RKO (cell line): ENCODE results near the gene RALGPS2.

ENCODE experiments used
- DNase-seq: peaks from one replicate; pipeline ENCODE4 v3.0.0-alpha.2; 2016; ENCODE audit warnings: low spot score

The RALGPS2 gene

GRCh38 chr1:178921499-178921898 is 196.5 kb downstream of the RALGPS2 start:
- no peak for DNase-seq

DNA sequence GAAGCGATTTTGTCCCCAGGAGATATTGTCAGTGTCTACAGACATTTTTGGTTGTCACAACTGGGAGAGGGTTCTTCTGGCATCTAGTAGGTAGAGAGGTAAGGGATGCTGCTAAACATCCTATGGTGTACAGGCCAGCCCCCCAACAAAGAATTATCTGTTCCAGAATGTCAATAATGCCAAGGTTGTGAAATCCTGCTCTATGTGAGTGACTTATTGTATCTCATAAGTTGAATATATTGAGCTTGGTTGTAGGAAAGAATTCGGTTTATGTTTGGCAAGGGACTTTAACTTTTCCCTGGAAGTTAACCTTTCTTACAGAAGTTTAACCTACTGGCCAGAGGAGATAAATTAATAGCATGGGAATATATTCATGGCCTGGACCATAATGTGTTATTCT is 198.5 kb downstream of the RALGPS2 start:
- DNase-seq = no peak

GRCh38 chr1:178926046-178926445 is 201.0 kb downstream of the RALGPS2 start:
- DNase-seq = no peak

DNA sequence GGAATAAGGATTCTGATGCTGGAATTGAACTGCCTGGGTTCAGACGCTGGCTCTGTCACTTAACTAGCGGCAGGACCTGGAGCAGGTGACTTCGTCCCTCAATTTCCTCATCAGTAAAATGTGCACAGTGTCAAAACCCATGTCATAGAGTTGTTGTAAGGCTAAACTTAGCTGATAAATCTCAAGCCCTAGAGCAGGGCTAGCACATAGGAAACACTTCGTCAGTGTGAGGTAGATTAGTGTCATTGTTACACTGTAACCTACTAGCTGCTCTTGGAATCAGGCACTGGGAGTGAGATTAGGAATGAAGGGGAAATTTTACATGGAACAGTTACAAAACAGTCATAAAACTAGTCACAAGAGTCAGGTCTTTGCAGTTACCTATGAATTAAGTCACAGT is 202.0 kb downstream of the RALGPS2 start:
- DNase-seq = no peak

DNA sequence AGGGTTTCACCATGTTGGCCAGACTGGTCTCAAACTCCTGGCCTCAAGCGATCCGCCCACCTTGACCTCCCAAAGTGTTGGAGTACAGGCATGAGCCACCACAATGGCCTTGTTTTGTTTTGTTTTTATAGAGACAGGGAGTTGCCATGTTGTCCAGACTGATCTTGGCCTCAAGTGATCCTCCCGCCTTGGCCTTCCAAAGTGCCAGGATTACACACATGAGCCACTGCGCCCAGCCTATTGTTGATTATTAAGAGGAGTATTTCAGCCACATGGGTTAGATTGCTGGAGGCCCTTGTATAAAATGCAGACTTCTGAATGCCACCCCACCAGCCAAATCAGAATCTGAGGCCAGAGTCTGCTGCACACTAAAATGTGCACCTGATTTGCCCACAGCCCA is 203.0 kb downstream of the RALGPS2 start:
- no peak for DNase-seq

DNA sequence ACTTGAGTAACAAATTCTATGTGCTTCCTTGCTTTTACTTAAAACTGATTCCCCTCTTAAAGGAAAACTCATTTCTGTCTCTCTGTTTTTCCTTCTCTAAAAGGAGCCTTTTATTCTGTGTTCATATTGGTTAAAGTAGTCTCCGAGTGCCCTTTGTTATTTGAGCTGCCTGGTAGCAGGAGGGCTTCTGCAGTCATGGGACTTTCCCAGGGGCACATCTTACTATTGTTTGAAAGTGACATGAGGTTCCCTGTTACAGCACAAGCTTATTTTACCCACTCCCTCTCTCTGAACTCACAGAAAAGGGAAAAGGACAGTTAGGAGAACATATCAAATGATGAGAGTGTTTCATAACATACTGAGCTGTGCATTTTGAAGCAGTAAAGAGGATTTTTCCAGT is 203.9 kb downstream of the RALGPS2 start:
- DNase-seq = no peak

DNA sequence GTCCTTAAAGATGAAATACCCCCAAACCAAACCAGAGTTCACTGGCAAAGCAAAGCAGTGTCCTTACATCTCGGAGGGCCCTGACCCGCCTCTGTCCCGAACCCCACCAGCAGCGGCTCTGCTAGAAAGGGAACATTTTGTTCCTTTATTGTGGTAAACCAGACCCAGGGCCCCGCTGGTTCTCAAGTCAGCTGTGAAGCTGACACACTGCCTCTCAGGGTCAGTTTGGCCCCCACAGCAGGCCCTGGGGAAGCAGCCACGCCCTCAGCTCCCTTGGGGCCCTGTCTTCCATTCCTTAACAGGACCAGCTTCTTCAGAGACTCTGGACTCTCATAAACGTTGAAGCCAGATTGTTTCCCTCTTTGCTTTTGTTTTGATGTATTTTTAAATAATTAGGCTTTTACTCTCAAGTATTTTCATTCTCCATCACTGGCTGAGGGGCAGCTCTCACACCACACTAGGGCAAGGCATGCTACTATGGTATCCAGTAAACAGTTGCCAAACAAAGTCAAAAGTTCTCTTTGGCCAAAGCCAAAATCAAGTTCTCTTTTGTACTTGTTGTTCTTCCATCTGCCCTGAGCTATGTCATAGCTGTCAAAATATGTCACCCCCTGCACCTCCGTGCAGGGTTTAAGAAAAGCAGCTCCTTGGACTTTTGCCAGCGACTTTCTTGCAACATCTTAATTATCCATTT is 207.0 kb downstream of the RALGPS2 start:
- no peak for DNase-seq

- no peak for DNase-seq
Measured at GRCh38 chr1:178932552-178932906, 207.5 kb downstream of the RALGPS2 start.

DNA sequence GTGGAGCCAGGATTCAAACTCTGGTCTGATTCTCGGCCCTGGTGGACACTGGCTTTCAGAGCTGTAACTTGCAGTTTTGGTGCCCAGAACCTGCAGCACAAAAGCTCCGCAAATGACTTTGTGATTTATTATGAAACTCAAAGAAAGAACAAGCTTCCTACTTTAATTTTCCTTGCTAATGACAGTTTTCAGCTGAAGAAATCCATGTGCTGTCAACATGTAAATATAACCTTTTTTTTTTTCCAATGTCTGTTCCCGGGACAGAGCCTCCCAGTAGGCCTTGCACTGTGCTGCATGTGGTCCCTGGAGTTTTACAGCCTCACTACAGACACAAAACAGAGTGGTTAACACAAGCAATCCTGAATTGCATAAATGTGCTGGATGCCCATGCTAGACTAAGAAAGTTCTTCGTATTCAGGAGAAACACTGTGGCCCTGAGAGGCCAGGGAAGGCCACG is 208.1 kb downstream of the RALGPS2 start:
- DNase-seq = no peak

GRCh38 chr1:178933709-178934490 is 208.9 kb downstream of the RALGPS2 start:
- no peak for DNase-seq

DNA sequence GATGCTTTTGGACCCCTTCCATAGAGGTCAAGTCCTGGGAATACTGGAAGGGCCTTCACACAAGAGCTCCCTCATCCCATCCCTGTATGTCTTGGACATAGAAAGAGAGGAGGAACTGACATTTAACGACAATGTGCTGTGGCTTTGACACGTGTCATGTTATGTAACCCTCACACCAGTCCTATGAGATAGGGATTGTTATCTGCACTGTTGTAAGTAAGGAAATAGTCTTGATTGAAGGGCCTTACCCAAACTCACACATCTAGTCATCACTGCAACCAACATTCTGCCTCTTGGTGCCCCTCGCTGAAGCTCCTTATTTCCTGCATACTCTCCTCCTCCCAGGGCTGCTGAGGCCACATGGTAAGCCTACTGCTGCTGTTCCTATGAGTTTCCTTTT is 209.5 kb downstream of the RALGPS2 start:
- no peak for DNase-seq

GRCh38 chr1:178935610-178936009 is 210.6 kb downstream of the RALGPS2 start:
- no peak for DNase-seq

DNA sequence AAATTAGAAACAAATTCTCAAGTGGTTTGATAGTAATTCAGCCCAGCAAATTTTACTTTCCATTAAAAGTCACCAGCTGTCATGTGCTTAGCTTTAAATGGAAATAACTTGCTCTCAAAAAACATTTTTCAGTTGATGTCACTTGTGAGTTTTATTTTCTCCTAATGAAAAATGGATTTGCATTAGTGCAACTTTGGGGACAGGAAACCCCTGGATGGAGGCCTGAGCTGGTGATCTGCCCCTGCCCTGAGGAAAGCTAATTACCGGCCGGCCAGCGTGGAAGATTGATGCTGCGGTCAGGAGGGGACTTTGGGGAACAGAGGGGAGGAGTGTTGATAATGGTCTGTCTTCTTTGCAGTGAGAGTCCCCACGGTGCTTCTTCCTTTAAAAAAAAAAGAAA is 212.7 kb downstream of the RALGPS2 start:
- DNase-seq = no peak

DNA sequence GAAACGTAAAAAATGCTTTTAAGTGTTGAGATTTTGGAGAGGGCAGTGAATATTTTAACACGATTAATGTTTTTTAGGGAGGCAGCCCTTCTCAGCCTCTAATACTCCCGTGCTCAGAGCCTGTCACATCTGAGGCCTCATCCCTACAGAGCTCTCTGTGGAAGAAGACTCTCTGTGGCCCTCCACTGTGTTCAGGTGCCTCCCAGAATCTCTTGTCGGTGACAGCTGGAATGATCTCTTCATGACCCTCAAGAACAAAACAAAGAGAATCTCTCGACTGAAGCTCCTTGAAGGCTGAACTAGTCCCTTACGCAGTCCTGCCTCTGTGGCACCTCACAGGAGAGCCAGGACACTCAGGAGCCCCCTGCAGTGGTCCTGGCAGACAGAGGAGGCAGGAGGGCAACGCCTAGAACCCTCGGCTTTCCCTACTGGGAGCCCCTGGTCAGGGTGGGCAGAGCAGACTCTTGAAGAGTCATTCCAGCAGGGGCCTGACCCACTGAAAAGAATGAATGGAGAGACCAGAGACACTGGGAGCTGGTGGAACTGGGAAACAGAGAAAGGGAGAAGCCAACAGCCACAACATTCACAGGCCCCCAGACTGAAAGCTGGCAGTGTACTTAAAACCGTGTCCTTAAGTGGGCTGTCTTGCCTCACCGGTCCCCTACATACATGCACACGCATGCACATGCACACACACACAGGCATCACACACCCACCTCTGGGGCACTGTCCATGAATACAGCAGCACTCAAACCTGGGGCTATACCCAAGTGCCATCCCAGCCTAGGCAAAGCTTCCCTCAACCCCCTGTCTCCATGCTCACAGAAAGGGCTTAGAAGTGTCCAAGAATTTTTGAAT is 213.3 kb downstream of the RALGPS2 start:
- no peak for DNase-seq

GRCh38 chr1:178938959-178939317 is 213.9 kb downstream of the RALGPS2 start:
- DNase-seq = no peak

DNA sequence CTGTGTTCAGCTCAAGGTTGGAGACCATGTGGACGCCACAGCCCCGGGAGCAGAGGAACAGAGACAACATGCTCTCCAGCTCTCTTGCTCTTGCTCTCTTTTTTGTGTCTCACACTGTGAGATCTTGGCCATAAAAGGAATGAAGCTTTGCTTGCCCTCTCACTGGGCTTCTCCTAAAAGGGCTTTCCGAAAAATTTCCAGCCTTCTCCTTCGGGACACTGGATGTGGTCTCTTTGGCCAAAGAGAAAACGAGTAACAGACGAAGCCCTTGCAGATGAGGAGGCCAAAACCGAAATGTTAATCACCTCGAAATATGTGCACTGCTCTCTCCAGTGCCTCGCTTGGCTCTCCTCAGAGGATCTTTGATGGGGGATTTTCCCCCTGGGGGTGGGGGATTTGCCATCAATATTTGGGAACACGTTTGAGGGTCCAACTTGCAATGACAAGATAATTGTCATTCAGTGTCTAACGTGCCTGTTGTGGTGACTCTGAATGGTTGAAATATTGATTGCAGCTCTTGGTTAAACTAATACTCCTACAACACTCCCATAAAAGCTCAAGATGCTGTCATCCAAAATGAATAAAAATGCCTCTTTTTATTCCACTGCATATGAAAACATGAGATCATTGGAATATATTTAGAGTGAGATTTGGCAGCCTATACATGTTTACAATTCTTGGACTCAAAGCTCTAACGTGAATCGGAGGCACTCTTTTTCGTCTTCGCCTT is 214.5 kb downstream of the RALGPS2 start:
- DNase-seq = no peak

GRCh38 chr1:178940068-178940765 is 215.2 kb downstream of the RALGPS2 start:
- no peak for DNase-seq

DNA sequence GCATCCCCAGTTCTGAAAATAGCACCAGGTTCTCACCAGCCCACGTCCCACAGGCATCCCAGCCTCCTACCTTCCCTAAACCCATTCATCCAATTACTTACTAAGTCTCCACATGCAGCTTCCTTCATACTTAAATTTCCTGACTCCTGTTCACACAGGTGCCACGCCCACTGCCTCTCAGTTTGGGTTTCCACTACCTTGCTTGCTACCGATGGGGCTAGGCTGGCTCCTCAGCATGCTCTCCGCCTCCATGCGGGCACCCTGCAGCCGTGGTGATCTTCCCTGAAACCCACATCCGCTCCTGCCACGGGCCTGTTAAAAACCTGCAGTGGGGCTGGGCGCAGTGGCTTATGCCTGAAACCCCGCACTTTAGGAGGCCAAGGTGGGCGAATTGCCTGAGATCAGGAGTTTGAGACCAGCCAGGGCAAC is 216.2 kb downstream of the RALGPS2 start:
- no peak for DNase-seq

GRCh38 chr1:178941849-178942248 is 216.8 kb downstream of the RALGPS2 start:
- DNase-seq = no peak

GRCh38 chr1:178942285-178943198 is 217.5 kb downstream of the RALGPS2 start:
- no peak for DNase-seq
